Subcutaneous preadipocyte (primary cell): ENCODE data around the gene HDAC9. TPM values are rescaled to one million over a fixed set of nuclear protein-coding genes. Genes with fewer than 3 reads are reported as not detected.

ENCODE experiments used
- small RNA-seq: library from RNA; depleted of rRNA; stranded (forward); fragments of <200 nt; gene quantifications from one replicate; pipeline ENCODE3, GENCODE V24; 2012
- total RNA-seq: library from RNA; depleted of rRNA; stranded (reverse); fragments of >200 nt; gene quantifications from 2 replicates; pipeline ENCODE4 v1.2.3, GENCODE V29; 2012

HDAC9 gene
- total RNA-seq, result 2.9 and 4.3 TPM in 2 replicates

DNA sequence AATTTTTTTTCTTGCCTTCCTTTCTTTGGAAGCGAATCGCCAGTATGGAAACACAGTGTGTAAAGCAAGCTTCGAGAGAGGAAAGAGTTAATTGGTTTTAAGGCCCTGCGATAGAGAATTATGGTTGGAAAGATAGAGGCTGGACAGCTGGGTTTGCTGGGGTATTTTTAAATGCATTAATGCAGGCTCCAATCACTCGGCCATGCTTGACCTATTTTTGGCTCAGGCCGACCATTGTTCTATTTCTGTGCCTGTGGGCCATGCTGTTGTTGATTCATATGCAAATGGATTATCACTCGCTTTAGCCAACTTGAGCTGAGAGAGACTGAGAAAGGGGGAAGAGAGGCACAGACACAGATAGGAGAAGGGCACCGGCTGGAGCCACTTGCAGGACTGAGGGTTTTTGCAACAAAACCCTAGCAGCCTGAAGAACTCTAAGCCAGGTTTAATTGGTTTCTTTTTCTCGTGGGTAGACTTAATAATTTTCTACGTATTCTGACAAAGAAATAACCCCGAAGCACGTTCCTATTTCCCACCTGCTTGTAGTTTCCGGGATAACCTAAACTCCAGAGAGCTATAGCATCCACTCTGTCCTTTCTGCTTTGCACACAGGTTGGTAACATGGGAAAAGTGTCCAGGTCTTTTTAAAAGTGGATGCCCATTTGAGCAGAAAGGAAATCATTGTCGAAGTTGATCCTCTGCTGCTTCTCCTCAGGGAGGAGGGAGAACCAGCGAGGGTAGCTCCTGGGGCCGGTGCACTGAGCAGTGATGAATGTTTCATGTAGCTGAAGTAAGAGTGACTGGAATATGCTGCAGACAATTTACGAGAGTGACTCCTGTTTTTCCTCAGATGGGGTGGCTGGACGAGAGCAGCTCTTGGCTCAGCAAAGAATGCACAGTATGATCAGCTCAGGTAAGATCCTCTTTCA is at the start of gene HDAC9:
TSS of gene HDAC9 (plus strand) at position 338 of the 929 bp plus-strand sequence. CDS start at position 892, 554 bp downstream.

Small RNAs within 50 kb of the gene (small RNA-seq; reads per million reads assigned to genes)
- gene RN7SKP266, result not detected
